H1 (cell line): ENCODE data around the gene CABP5. TPM values are rescaled to one million over a fixed set of nuclear protein-coding genes. Genes with fewer than 3 reads are reported as not detected.

Experiments used
- TCF12 ChIP-seq: IDR thresholded peaks from 2 replicates; pipeline ENCODE4 v1.6.1; 2011; ENCODE audit warnings: low read depth, mild to moderate bottlenecking, low read length
- polyA plus RNA-seq, 7 experiments: library from polyadenylated mRNA; depleted of rRNA in 3 of 7; stranded (reverse) in 5 of 7; unstranded in 2 of 7; fragments of >200 nt in 5 of 7; fragments of 200-250 nt in 2 of 7; gene quantifications; 1 replicate in 5 of 7; 2 replicates in 1 of 7; 4 replicates in 1 of 7; pipeline versions ENCODE4 v1.2.1 to v1.2.3, GENCODE V29; 2011 to 2013; ENCODE audit warnings: missing spikeins in 2 of 7, mixed read lengths in 2 of 7
- total RNA-seq: library from RNA; stranded (reverse); fragmentation: NEBNext Ultra II Directional; extraction: Animal tissue kit (Norgen Biotek cat#: 25700); gene quantifications from 2 replicates; pipeline ENCODE4 v1.2.1, GENCODE V29; 2021

The CABP5 gene
- total and polyA plus RNA-seq, 2 of the 8 experiments (the other 6 are each of a cell fraction or from before 2014, with no cell fraction given): not detected

GRCh38 chr19:48051335-48052033, 7.6 kb upstream of the CABP5 start (continued):
- TF ChIP-seq TCF12: no peak
